B cell (primary cell): Measurements from ENCODE around the gene CEP350. TPM values are rescaled to one million over a fixed set of nuclear protein-coding genes. Genes with fewer than 3 reads are reported as not detected.
A peak's percentile ranks its signal among the peaks of the same experiment; 100 is the strongest.

Experiments used
- ATAC-seq: fragments of 200-7000 bp; cut with Tn5 transposase; one replicate; pipeline ENCODE4 v1.10.0; 2021; ENCODE audit warnings: low read depth, mild to moderate bottlenecking, moderate number of reproducible peaks, moderate library complexity
- CTCF ChIA-PET: fragments of 350-600 bp; sonication (Branson Sonifier 250); formaldehyde crosslinking; loops from one replicate; lab custom pipeline; 2021; ENCODE audit warnings: antibody characterized with exemption, inconsistent platforms; lab: Charles Lee
- POLR2A ChIA-PET: fragments of 350-600 bp; sonication (Branson Sonifier 250); formaldehyde crosslinking; loops from one replicate; lab custom pipeline; 2021; ENCODE audit warnings: antibody characterized with exemption; lab: Charles Lee
- DNase-seq: peaks from one replicate; pipeline ENCODE4 v3.0.0; 2013
- H2AFZ ChIP-seq: 2 replicates; pipeline ENCODE4 v1.6.1; 2012; ENCODE audit warnings: mild to moderate bottlenecking, low read depth, low read length; ENCODE audit not compliant: insufficient read depth, poor library complexity, severe bottlenecking
- H3K27ac ChIP-seq, 2 donors: 1 replicate in 1 of 2; 2 replicates in 1 of 2; pipeline ENCODE4 v1.5.1; 2012 to 2013; ENCODE audit warnings: low read length in 2 of 2, mild to moderate bottlenecking in 2 of 2, moderate library complexity in 1 of 2
- H3K27me3 ChIP-seq, 4 experiments: fragments of 200-600 bp in 1 of 4; sonication (generic) in 1 of 4; replicated peaks in 1 of 4; 1 replicate in 2 of 4; 2 replicates in 2 of 4; pipeline versions ENCODE4 v1.6.1 to v1.7.0; 2013 to 2016; ENCODE audit warnings: low read length in 3 of 4, mild to moderate bottlenecking in 2 of 4, mixed read lengths in 1 of 4, moderate library complexity in 1 of 4; ENCODE audit not compliant: insufficient read depth in 4 of 4, control insufficient read depth in 3 of 4; ENCODE audit errors: control extremely low read depth in 1 of 4
- H3K36me3 ChIP-seq, 2 experiments: replicated peaks in 1 of 2; 1 replicate in 1 of 2; 2 replicates in 1 of 2; pipeline versions ENCODE4 v1.6.1 to v1.7.1; 2013; ENCODE audit warnings: low read length in 1 of 2; ENCODE audit not compliant: insufficient read depth in 2 of 2, control insufficient read depth in 1 of 2; ENCODE audit errors: control extremely low read depth in 1 of 2, extremely low read depth in 1 of 2
- H3K4me1 ChIP-seq, 2 donors: fragments of 200-600 bp in 1 of 2; sonication (generic) in 1 of 2; 1 replicate in 1 of 2; 2 replicates in 1 of 2; pipeline versions ENCODE4 v1.5.1 to v1.6.1; 2013 to 2017; ENCODE audit warnings: low read length in 2 of 2; ENCODE audit not compliant: control insufficient read depth in 2 of 2, insufficient read depth in 2 of 2
- H3K4me2 ChIP-seq: replicated peaks from 2 replicates; pipeline ENCODE3; 2012; ENCODE audit warnings: mild to moderate bottlenecking, low read depth, low read length; ENCODE audit not compliant: poor library complexity, severe bottlenecking
- H3K4me3 ChIP-seq, 5 experiments: fragments of 200-600 bp in 1 of 5; sonication (generic) in 1 of 5; 1 replicate in 3 of 5; 2 replicates in 2 of 5; pipeline versions ENCODE4 v1.5.1 to v1.7.0; 2011 to 2016; ENCODE audit warnings: low read length in 4 of 5, mild to moderate bottlenecking in 4 of 5, low read depth in 2 of 5, control low read depth in 1 of 5, moderate library complexity in 1 of 5; ENCODE audit not compliant: insufficient read depth in 1 of 5; ENCODE audit errors: control extremely low read depth in 1 of 5, extremely low read depth in 1 of 5
- H3K79me2 ChIP-seq: fragments of 200-600 bp; sonication (generic); one replicate; pipeline ENCODE4 v1.6.0; 2016; ENCODE audit warnings: low read length; ENCODE audit not compliant: control insufficient read depth, insufficient read depth
- H3K9ac ChIP-seq: fragments of 200-600 bp; sonication (generic); 2 replicates; pipeline ENCODE4 v1.6.1; 2017; ENCODE audit warnings: mild to moderate bottlenecking, low read length, moderate library complexity
- H3K9me3 ChIP-seq, 3 donors: one replicate each; pipeline versions ENCODE4 v1.6.1 to v1.7.1; 2013; ENCODE audit warnings: low read length in 2 of 3; ENCODE audit not compliant: control insufficient read depth in 2 of 3, insufficient read depth in 1 of 3; ENCODE audit errors: control extremely low read depth in 1 of 3
- H4K20me1 ChIP-seq: 2 replicates; pipeline ENCODE4 v1.6.0; 2012; ENCODE audit warnings: mild to moderate bottlenecking, low read length; ENCODE audit not compliant: insufficient read depth, control insufficient read depth, poor library complexity, severe bottlenecking
- H3K27ac Mint-ChIP-seq: one replicate; pipeline ENCODE4 v1.8.0; 2021; ENCODE audit warnings: mixed read lengths
- H3K27me3 Mint-ChIP-seq: one replicate; pipeline ENCODE4 v1.8.0; 2021; ENCODE audit warnings: mixed read lengths
- H3K4me1 Mint-ChIP-seq: one replicate; pipeline ENCODE4 v1.8.0; 2021; ENCODE audit warnings: mixed read lengths
- H3K4me3 Mint-ChIP-seq: one replicate; pipeline ENCODE4 v1.8.0; 2021; ENCODE audit warnings: mixed read lengths
- H3K9me3 Mint-ChIP-seq: one replicate; pipeline ENCODE4 v1.8.0; 2022; ENCODE audit warnings: mixed read lengths; ENCODE audit not compliant: insufficient read depth
- EZH2 ChIP-seq: IDR thresholded peaks from 2 replicates; pipeline ENCODE4 v1.6.1; 2012; ENCODE audit warnings: borderline replicate concordance, low read depth, mild to moderate bottlenecking, moderate library complexity, low read length; ENCODE audit not compliant: insufficient read depth, poor library complexity, severe bottlenecking
- WGBS: methylation state at CpG from one replicate; pipeline ENCODE4 v1.1.5; 2013; ENCODE audit warnings: missing lambda C conversion rate; ENCODE audit not compliant: insufficient coverage; 5-methylcytosine and 5-hydroxymethylcytosine counted together
- intact Hi-C: fragments of 100-400 bp; cut with micrococcal nuclease; formaldehyde crosslinking; loops from one replicate; pipeline ENCODE4 v1.10.0; 2022
- polyA plus RNA-seq: library from polyadenylated mRNA; depleted of rRNA; stranded (reverse); fragments of >200 nt; gene quantifications from 2 replicates; pipeline ENCODE4 v1.2.3, GENCODE V29; 2012
- total RNA-seq, 2 donors: library from RNA; stranded (reverse); fragments of 120-200 nt in 1 of 2; gene quantifications; 1 replicate in 1 of 2; 2 replicates in 1 of 2; pipeline versions ENCODE4 v1.2.3 to v1.2.4, GENCODE V29; 2013 to 2022
- TF ChIP-seq, protein P1 (sequence below): fragments of 200-600 bp; IDR thresholded peaks from one replicate; pipeline ENCODE4 v1.8.0; 2022; ENCODE audit warnings: antibody characterized with exemption, mild to moderate bottlenecking

Gene CEP350
- total and polyA plus RNA-seq, 2 donors (not counting 1 experiment from before 2014, with no cell fraction given): 7.4 to 92.3 TPM

DNA sequence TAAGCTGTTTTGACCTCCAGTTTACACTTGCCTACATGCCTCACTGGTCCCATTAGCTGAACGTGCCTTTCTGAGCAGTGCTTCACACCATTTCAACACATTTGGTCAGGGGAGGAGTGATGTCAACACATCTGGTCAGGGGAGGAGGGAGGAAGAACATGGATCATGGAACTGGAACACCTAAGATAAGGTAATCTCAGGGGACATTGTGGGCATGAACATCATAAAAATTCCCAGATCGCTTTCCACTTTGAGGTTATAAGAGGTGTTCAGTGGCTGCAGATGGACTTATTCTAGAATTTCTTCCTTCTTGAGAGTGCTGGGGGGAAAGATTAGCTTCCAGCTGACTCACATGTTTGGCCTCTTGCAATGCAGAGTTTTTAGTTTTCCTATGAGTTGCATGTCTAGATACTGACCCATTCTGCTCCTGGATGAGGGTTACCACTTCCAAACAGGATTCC is 202.1 kb downstream of the CEP350 start:
- Histone ChIP-seq H2AFZ (peak overlapping the region; percentile 16), H3K36me3 (no peaks in the 10 kb centered on the region), H3K4me2 (peak overlapping the region; percentile 20), H4K20me1 (no peaks in the 10 kb centered on the region), H3K27me3 (no peaks in the 10 kb centered on the region), H3K4me1 (peaks cover 22 to 25% of the 10 kb centered on the region in 2 donors), H3K4me3 (no peak overlapping the region), H3K9me3 (no peaks in the 10 kb centered on the region), H3K27ac (no peak overlapping the region), H3K79me2 (peaks cover 21% of the 10 kb centered on the region), H3K9ac (no peak overlapping the region)
- POLR2A ChIA-PET: no interaction called here
- H3K27ac Mint-ChIP-seq: no peak overlapping the region
- CTCF ChIA-PET: interaction anchor here (3.7 kb wide), 1 partner anchor 22 kb away, joined by 16 read pairs; no protein-coding TSS in a partner anchor
- 100% methylated on average over 1 of the region's 2 CpGs for WGBS
- ATAC-seq (no peak), DNase-seq (no peak)
- TF ChIP-seq, protein P1, sequence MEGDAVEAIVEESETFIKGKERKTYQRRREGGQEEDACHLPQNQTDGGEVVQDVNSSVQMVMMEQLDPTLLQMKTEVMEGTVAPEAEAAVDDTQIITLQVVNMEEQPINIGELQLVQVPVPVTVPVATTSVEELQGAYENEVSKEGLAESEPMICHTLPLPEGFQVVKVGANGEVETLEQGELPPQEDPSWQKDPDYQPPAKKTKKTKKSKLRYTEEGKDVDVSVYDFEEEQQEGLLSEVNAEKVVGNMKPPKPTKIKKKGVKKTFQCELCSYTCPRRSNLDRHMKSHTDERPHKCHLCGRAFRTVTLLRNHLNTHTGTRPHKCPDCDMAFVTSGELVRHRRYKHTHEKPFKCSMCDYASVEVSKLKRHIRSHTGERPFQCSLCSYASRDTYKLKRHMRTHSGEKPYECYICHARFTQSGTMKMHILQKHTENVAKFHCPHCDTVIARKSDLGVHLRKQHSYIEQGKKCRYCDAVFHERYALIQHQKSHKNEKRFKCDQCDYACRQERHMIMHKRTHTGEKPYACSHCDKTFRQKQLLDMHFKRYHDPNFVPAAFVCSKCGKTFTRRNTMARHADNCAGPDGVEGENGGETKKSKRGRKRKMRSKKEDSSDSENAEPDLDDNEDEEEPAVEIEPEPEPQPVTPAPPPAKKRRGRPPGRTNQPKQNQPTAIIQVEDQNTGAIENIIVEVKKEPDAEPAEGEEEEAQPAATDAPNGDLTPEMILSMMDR: no peak
- no peak for TF ChIP-seq EZH2
- intact Hi-C loops: loop anchor here (1.0 to 5.0 kb wide), 2 partner anchors 72 to 1871 kb away; no protein-coding TSS in a partner anchor
- H3K9me3 Mint-ChIP-seq: no peaks in the 10 kb centered on the region
- H3K4me1 Mint-ChIP-seq: peaks cover 26% of the 10 kb centered on the region
- no peaks in the 10 kb centered on the region for H3K27me3 Mint-ChIP-seq
- peak overlapping the region; percentile 66 for H3K4me3 Mint-ChIP-seq

DNA sequence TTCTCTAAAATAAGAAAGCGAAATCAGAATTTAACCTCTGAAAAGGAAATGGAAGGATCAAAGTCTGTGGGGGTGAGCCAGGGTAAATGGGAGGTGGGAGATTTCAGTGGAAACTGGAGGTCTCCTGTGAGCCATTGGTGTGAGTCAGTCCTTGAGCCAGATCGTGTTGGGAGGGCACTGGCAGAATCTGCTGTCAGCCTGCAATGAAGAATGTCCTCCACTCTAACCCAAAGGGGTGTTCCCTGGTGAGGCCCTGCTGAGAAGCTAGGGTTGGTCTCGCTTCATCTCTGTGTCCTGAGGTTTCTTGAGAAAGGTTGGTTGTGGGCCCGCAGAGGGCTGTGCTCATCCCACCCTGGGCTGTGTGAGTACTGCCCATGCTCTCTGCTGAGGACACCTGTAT is 202.5 kb downstream of the CEP350 start:
- H3K4me1 ChIP-seq: peaks cover 22 to 25% of the 10 kb centered on the region in 2 donors
- CTCF ChIA-PET: interaction anchor here (2.0 to 3.7 kb wide), 3 partner anchors 10 to 22 kb away, joined by 8 to 16 read pairs (median 8); no protein-coding TSS in a partner anchor
- 97% methylated on average over 3 of the region's 4 CpGs for WGBS
- Mint-ChIP-seq H3K4me3 (no peak overlapping the region), H3K27me3 (no peaks in the 10 kb centered on the region), H3K4me1 (peaks cover 26% of the 10 kb centered on the region), H3K27ac (no peak overlapping the region), H3K9me3 (no peaks in the 10 kb centered on the region)
- DNase-seq (no peak), ATAC-seq (no peak)
- H3K4me2 ChIP-seq: no peak overlapping the region
- H2AFZ ChIP-seq: no peak overlapping the region
- no peak overlapping the region for H3K27ac ChIP-seq
- TF ChIP-seq, protein P1: no peak
- no peak for TF ChIP-seq EZH2
- intact Hi-C loops: loop anchor here (5.0 kb wide), 1 partner anchor 1870 kb away; no protein-coding TSS in a partner anchor
- H4K20me1 ChIP-seq: no peaks in the 10 kb centered on the region
- peaks cover 21% of the 10 kb centered on the region for H3K79me2 ChIP-seq
- H3K4me3 ChIP-seq: no peak overlapping the region
- H3K9me3 ChIP-seq: no peaks in the 10 kb centered on the region
- no peak overlapping the region for H3K9ac ChIP-seq
- H3K36me3 ChIP-seq: no peaks in the 10 kb centered on the region
- no peaks in the 10 kb centered on the region for H3K27me3 ChIP-seq
- POLR2A ChIA-PET: no interaction called here
